Transverse colon (tissue), 4 donors: ENCODE results near the gene ACSM5.

ENCODE experiments used
- EP300 ChIP-seq: sonication (generic); formaldehyde crosslinking; IDR thresholded peaks from one replicate; pipeline ENCODE4 v1.6.1; 2017; ENCODE audit warnings: antibody characterized with exemption, low read depth
- POLR2A ChIP-seq: fragments of 450-650 bp; IDR thresholded peaks from one replicate; pipeline ENCODE4 v1.6.1; 2016; ENCODE audit warnings: antibody characterized with exemption, mild to moderate bottlenecking, moderate library complexity
- POLR2AphosphoS5 ChIP-seq, 3 donors: sonication (generic); formaldehyde crosslinking; IDR thresholded peaks; one replicate each; pipeline ENCODE4 v1.6.1; 2016; ENCODE audit warnings: antibody characterized with exemption in 3 of 3
- TF ChIP-seq, protein P1 (sequence below), 5 experiments: fragments of 200-600 bp in 3 of 5; fragments of 450-650 bp in 2 of 5; sonication (generic) in 3 of 5; IDR thresholded peaks; 1 replicate in 2 of 5; 2 replicates in 3 of 5; pipeline ENCODE4 v1.5.1; 2016 to 2017; ENCODE audit warnings: antibody characterized with exemption in 5 of 5, inconsistent platforms in 3 of 5, mild to moderate bottlenecking in 2 of 5, moderate library complexity in 1 of 5

DNA sequence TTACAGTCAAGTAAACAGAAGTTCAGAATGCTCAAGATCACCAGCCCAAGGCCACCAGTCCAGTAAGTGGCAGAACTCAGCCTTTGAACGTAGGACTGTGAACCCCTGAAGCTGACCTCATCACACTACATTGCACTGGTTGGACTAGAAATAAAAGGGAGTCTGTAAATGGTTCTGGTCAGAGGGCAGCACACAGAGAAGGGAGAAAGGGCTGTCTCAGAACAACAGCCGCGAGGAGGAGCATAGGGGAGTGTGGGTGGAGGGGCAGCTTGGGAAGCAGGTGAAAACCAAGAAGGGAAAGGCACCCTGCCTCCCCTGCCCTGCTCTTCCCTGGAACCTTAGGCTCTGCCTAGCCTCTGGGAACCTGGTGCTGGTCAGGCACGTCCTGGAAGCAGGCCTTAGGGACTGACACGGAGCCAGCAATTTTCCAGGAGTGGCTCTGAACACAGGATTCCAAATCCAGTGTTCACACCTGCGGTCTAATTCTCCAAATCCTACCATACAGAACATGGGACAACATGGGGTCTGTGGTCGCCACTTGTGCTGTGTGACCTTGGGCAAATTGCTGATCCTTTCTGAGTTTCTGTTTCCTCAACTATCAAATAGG, 11.8 kb upstream of the ACSM5 start:
- TF ChIP-seq, protein P1, sequence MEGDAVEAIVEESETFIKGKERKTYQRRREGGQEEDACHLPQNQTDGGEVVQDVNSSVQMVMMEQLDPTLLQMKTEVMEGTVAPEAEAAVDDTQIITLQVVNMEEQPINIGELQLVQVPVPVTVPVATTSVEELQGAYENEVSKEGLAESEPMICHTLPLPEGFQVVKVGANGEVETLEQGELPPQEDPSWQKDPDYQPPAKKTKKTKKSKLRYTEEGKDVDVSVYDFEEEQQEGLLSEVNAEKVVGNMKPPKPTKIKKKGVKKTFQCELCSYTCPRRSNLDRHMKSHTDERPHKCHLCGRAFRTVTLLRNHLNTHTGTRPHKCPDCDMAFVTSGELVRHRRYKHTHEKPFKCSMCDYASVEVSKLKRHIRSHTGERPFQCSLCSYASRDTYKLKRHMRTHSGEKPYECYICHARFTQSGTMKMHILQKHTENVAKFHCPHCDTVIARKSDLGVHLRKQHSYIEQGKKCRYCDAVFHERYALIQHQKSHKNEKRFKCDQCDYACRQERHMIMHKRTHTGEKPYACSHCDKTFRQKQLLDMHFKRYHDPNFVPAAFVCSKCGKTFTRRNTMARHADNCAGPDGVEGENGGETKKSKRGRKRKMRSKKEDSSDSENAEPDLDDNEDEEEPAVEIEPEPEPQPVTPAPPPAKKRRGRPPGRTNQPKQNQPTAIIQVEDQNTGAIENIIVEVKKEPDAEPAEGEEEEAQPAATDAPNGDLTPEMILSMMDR (IDR thresholded peaks at IDR 0.05): no peak
- TF ChIP-seq POLR2A (no peak), POLR2AphosphoS5 (IDR thresholded peaks at IDR 0.05) (no peak), EP300 (no peak)
